OCI-LY7 (cell line): ENCODE measurements around the gene GALNT17.

ENCODE experiments used
- CTCF ChIP-seq: fragments of 200-600 bp; sonication (generic); conservative IDR thresholded peaks from 2 replicates; pipeline ENCODE4 v1.5.1; 2014; ENCODE audit warnings: mild to moderate bottlenecking, antibody characterized with exemption, low read length, moderate library complexity, mixed read lengths
- EZH2phosphoT487 ChIP-seq: fragments of 200-600 bp; sonication (generic); IDR thresholded peaks from 2 replicates; pipeline ENCODE4 v1.6.1; 2018; ENCODE audit warnings: low read depth, borderline replicate concordance, mild to moderate bottlenecking, mixed run types, antibody characterized with exemption, low read length, moderate library complexity, mixed read lengths

GRCh38 chr7:71439321-71439720 lies 307.4 kb downstream of the GALNT17 start:
- TF ChIP-seq CTCF: no peak
- TF ChIP-seq EZH2phosphoT487: no peak
